NCI-H524 (cell line): Measurements from ENCODE around the gene AGO1.

Experiments used
- DNase-seq, 2 experiments: peaks; one replicate each; lab custom pipeline; 2025; lab: John Stamatoyannopoulos, UW

The AGO1 gene

DNA sequence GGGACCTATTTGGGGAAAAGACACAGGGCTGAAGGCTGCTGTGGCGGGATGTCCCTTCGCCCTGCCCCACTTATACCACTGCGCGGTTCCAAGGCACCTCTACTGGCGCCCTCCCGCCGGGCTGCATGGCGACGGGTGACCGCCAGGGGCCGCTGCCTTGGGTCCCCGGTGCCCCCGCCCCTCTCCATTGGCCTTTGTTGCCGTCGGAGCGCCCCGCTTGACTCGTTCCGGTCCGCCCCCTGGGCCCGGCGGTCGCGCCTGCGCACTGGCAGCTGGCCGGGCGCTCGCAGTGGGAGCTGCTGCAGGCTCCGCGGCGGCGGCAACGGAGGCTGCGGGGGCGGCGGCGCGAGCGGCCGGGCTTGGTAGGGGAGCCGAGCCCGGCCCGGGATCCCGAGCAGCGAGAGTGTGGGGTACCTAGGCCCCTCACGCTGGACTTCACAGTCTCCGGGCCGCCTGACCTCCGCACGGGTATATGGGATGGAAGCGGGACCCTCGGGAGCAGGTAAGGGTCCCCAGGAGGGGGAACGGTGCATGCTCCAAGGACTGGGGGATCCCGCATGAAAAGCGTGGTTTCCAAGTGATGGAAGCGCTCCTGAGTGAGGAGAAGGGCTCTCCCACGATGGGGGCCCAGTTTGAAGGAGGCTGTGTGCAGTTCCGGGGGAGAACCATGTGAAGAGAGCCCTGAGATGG is at the start of gene AGO1:
Gene AGO1, plus strand, starts transcription at position 265 of the 690 bp plus-strand sequence. Its CDS starts 213 bp downstream, at position 478.
- peak; percentile 75 to 89 for DNase-seq

DNA sequence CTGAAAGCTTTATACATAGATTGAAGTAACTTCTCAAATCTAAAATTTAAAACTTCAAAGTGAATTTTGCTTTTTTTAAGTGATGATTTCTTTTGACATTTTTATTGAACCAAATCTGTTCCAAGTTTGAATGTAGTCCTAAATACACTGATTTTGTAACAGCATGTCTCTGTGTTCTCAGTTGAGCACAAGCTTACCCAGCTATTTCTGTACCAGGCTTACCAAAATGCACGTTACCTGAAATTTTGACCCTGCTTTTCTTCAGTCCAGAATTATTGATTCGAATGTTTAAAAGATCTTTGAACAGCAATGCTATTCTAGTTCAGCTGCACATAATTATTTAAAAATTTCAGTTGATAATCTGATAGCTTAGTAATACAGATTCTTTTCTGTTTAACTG is 49.6 kb upstream of the AGO1 start:
- no peak for DNase-seq

DNA sequence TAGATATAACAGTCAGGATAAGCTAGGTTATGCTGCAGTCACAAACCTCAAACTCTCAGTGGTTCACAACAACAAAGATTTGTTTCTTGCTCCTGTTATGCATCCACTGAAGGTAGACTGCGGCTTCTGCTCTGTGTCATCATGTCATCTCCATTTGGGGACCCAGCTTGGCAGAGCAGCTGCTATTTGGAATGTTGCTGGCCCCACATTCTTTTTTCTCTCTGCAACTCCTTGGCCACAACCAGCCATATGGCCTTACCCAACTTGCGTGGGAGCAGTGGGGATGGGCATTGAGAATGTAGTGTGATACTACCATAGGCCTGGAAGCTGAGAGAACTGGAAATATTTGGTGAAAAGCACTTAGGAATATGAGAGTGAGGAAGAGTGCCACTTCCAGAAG is 48.8 kb upstream of the AGO1 start:
- DNase-seq = no peak

DNA sequence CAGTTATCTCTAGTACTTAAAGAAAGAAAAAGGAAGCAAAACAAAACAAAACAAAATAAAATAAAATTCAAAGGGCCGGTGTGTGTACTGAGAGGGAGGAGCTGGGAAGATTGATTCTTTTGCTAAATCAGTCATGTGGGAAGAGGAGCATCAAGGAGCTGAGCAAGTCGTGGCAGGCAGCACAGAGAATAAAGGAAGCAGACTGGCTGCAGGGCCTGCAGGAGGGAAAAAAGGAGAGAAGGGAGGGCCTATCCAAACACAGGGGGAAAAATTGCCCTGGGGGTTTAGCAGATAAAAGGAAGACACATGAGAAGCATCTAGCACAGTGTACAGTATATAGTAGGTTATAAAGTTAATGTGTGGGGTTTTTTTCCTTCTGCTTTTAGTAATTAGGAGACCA is 47.6 kb upstream of the AGO1 start:
- no peak for DNase-seq

DNA sequence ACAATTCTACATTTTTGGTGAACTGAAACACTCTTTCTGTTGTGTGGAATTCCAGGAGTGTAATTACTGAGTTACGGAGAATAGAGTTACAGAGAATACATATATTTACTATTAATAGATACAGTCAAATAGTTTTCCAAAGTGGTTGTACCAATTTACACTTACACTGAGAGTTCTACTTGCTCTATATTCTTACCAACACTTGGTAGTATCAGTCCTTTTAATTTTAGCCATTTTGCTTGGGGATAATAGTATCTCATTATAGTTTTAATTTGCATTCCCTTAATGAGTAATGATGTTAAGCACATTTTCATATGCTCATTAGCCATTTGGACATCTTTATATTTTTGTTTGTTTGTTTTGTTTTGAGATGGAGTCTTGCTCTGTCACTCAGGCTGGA is 46.3 kb upstream of the AGO1 start:
- DNase-seq = no peak

DNA sequence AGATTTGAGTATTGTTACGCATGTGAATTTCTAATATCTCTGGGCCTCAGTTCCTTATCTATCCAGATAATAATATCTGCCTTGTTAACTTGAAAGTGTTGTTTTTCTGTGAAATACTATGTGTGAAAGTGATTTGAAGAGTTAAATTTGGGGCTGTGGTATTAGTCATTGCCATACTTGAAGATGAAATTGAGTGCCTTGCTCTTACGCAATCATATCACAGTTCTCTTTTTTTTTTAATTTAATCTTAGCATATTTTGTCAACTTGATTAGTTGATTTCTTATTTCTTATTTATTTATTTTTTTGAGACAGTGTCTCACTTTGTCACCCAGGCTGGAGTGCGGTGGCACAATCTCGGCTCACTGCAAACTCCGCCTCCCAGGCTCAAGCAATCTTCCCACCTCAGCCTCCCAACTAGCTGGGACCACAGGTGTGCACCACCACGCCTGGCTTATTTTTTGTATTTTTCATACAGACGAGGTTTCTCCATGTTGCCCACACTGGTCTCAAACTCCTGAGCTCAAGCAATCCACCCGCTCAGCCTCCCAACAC is 44.2 kb upstream of the AGO1 start:
- no peak for DNase-seq

DNA sequence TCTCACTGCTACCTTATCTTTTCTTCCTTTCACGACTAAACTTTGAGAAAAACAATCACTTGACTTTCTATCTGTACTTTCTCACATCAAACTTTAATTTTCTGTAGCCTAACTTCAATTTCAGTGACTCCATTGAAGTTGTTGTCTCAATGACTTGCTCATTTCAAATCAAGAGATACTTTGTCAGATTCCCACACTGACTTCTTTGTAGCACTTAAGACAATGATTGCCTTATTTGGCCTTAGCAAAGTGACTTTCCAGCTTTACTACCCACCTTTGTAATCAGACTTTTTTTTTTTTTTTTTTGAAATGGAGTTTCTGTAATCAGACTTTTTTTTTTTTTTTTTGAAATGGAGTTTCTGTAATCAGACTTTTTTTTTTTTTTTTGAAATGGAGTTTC is 38.2 kb upstream of the AGO1 start:
- DNase-seq = no peak

DNA sequence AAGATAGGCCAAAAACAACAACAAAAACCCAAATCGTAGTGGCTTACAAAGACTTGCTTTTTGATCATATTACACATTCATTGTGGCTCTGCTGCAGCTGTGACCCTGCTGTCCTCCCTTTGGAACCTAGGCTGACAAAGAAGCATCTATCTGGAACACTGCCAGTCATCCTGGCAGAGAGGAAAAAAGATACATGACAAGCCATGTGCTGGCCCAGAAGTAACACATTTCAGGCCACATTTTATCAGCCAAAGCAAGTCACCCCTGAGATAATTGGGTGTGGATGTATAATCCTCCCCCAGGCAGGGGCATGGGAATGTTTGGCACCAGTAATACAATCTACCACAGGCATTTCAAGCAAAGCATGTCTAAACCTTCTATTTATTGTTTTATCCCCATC is 37.2 kb upstream of the AGO1 start:
- no peak for DNase-seq

DNA sequence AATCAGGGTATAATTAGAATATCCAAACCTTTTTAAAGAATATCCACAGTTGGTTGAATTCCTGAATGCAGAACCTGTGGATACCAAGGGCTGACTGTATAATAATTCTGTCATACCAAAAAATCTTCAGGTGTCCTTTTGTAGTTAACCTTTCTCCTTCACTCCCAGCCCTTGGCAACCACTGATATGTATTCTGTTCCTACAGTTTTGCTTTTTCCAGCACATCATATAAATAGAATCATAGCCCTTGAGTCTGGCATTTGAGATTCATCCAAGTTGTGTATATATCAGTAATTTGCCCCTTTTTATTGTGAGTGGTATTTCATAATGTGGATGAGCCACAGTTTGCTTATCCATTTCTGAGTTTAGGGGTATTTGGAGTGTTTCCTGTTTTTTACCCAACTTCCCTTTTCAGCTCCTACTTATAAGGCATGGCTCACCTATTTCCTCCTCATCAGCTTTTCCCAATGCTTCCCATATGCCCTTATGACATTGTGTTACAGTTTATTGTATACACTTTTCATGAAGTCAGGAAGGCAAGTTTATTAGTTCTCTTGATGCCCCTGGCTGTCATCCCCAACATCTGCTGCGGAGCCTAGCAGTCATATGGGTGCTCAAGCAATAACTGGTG is 35.0 kb upstream of the AGO1 start:
- DNase-seq = no peak

DNA sequence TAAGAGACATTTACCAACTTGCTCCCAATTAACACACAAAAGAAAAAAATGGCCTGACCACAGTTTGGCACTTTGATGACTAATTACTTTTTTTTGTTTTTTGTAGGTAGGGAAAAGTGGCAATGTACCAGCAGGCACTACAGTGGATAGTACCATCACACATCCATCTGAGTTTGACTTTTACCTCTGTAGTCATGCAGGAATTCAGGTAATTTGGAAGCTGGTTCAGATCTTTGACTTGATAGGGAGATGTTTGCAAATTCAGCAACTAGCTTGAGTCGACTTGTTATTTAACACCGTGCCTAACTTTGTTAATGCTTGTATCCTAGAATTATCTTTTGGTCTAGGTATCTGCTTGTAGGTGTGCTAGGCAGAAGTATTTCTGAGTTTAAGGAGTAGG is 33.0 kb upstream of the AGO1 start:
- DNase-seq = no peak

DNA sequence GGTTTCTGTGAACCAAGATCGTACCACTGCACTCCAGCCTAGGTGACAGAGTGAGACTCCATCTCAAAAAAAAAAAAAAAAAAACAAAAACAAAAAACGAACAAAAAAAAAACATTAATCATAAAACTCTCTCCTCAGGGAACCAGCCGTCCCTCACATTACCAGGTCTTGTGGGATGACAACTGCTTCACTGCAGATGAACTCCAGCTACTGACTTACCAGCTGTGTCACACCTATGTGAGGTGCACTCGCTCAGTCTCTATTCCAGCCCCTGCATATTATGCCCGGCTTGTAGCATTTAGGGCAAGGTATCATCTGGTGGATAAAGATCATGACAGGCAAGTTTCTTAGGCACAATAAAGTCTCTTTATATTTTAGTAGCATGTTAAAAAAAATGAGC is 32.3 kb upstream of the AGO1 start:
- no peak for DNase-seq

DNA sequence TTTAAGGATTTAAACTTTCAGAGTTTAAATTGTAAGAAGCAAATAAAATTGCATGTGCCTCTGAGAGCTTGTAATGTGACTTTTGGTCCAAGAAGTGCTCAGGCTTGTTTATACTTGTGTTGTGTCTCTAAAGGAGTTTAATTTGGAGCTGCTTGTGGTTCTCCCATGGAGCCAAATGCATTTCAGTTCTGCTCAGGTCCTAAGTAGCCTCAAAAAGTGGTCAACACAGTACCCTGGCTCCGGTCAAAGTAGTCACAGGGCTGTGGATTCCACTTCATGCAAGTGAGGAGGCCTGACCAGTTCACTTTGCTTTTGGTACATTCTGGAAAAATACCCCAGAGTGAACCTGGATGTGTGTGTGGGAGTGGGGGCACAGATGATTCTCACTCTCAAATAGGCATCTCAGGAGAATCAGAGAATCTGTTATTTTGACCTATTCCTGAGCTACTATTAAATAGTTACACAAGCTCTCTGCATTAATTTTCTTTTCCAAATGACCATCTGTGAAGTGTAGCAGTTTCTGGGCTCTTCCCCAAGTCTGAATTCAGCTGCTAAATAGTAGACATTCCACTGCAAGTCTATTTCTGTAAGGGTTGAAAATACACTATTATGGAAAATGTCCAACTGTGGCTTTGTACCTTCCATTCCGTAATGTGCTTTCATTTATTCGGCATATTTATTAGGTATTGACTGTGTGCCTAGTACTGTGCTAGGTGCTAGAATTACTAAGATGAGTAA is 31.7 kb upstream of the AGO1 start:
- DNase-seq = no peak

DNA sequence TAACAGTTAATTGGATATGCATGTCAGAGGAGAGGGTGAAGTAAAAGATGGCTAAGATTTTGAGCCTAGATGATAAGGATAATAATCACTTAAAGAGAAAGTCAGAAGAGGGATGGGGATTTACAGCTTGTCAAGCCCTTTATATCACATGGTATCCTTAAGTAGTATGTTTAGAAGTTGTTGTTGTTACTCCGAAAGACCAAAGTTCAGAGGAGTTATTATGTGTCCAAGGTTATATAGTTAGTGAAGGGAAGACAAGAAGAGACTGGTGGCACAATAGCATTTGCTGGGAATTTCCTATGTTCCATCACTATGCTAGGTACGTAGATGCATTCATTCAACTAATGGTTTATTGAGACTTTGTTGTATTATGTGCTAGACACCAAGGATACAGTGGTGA is 30.8 kb upstream of the AGO1 start:
- DNase-seq = no peak

DNA sequence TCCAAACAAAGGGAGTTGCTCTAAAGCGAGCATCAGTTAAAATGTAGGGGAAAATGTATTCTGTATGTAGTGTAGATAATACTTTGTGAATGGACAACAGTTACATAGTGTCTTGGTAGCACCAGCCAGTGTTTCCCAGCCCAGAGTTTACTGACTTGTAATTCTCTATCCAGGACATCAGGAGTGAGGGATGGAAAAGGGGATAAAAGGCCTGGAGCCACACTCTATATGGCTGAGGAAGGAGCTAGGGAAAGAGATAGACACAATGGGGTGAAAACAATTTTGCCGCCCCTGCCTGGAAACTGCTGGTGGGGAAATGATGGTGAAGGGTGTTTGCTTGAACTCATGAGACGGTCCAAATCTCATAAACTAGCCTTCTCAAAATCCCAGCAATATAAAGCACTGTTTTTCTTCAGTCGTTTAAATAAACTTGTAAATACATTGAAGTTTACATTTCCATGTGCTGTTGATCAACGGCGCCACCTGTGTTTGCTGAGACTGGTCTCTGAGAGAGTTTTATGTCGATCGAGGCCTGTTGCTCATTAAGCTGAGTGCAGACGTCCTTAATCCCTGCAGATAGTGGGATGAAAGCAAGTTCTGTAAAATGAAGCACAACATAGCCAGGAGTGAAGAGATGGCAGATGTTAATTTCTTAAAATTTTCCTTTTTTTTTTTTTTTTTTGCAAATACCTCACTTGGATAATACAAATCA is 27.9 kb upstream of the AGO1 start:
- DNase-seq = peak in 1 of 2 experiments; percentile 16

DNA sequence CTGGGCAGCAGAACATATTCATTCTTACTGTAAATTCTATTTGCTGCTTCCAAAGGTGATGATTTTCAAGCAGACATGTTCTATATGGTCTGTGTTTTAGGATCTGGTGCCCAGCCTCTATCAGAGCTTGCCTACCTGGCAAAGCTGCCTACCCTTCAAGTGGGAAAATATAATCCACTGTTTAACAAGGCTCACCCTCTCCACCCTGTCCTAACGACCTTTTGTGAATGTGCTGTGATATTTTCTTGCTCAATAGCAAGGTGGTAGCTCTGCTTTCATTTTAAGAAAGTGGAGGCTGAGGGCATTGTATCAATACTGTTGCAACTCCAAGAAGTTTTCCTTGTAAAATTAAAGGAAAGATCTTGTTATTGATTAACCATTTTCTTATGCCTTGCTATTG is 26.0 kb upstream of the AGO1 start:
- DNase-seq = no peak

DNA sequence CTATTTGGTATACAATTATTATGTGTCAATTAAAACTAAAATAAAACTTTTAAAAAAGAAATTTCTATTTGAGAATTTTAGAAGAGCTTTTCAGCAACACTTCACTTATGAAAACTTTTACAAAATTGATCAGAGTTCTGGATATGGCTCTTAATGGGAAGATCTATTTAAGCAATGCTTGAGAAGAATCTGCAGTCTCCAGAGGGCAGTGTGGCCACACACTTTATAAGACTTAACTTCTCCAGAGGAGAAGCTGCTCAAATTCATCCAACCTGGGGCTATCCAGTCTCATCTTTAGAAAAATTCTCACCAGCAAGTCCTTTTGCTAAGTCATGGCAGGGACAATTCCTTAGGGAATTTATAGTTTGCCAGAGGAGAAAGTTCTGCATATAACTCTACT is 25.2 kb upstream of the AGO1 start:
- peak in 1 of 2 experiments; percentile 4 for DNase-seq

DNA sequence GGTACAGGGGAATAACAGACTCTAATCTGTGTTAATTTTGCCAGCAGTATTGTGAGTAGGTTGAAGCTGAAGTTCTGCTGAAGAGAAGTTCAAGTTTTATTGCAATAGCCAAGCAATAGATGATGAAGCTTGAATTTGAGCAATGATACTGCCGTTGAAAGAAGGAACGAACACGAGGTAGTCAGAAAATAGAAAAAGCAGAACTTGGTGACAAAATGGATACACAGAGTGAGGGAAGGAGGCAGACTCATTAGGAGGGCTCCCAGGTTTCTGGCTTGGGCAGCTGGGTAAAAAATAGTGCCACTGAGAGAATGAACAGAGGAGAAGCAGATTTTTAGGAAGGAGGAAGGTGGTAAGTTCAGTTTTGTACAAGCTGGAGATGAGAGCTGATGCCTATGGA is 22.3 kb upstream of the AGO1 start:
- DNase-seq = no peak

DNA sequence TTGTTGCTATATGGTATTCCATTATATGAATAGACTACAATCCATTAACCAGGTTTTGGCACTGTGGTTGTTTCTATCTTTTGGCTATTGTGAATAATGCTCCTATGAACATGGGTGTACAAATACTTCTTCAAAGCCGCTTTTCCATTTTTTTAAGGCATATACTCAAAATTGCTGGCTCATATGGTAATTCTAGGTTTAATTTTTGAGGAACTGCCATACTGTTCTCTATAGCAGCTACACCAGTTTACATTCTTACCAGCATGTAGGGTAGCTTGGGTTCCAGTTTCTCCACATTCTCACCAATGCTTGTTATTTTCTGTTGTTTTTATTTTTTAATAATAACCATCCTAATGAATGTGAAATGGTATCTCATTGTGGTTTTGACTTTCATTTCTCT is 19.9 kb upstream of the AGO1 start:
- DNase-seq = no peak

DNA sequence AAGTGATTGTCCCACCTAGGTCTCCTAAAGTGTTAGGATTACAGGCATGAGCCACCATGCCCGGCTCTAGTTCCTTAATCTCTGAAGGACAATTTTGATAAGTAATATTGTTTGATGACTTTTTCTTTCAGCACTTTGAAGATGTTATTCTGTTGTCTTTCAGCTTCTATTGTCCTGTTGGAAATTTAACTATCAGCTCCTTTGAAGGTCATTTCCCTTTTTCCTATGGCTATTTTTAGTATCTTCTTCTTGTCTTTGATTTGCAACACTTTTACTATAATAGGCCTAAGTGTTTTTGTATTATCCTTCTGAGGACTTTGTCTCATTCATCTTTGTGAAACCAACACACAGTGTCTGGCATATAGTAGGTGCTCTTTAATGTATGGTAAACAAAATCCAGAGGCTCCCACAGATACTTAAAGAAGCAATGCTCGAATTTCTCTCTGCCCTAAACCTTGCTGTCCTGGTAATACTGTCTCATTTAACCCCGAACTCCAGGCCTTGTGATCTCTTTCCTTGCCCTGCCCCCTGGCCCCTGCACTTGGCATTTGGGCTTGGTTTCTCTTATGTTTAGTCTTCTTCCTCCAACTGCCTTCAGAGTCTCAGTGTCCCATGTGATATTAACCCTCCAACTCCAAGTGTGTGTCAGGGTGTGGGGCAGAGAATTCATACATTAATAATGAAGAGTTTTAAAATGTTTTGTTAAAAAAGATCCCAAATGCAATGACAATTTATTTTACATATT is 19.0 kb upstream of the AGO1 start:
- no peak for DNase-seq

DNA sequence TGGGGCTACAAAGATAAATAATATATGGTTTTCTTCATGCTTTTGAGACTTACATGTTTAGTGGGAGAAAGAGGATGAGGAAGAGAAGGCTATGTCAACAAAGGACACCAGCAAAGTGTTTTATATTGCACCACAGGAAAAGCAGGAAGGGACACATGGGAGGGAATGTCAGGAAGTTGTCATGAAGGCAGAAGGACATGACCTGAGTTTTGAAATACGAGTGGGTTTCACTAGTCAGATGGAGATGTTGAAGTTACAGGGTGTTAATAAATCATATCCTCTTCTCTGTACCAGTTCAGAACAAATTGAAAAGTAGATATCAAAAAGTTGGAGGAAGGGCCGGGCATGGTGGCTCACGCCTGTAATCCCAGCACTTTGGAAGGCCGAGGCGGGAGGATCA is 18.2 kb upstream of the AGO1 start:
- no peak for DNase-seq

DNA sequence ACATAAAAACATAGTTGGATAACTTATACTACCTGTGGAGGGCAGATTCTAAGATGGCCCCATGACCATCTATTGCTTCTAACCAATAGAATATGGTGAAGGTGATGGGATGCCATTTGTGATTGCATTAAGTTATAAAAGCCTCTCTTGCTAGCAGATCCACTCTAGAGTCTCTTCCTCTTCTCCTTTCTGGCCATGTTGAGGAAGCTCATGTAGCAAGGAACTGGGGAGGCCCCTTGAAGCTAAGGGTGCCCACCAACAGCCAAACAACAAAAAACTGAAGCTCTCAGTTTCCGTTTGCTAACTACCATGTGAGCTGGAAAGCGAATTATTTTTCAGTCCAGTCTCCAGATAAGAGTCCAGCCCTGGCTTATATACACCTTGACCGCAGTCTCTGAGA is 16.0 kb upstream of the AGO1 start:
- DNase-seq = no peak
